Measurements from ENCODE around the gene MAN1C1.

- TF ChIP-seq POLR2A (IDR thresholded peaks at IDR 0.05) = no peak
- TF ChIP-seq, protein P1, sequence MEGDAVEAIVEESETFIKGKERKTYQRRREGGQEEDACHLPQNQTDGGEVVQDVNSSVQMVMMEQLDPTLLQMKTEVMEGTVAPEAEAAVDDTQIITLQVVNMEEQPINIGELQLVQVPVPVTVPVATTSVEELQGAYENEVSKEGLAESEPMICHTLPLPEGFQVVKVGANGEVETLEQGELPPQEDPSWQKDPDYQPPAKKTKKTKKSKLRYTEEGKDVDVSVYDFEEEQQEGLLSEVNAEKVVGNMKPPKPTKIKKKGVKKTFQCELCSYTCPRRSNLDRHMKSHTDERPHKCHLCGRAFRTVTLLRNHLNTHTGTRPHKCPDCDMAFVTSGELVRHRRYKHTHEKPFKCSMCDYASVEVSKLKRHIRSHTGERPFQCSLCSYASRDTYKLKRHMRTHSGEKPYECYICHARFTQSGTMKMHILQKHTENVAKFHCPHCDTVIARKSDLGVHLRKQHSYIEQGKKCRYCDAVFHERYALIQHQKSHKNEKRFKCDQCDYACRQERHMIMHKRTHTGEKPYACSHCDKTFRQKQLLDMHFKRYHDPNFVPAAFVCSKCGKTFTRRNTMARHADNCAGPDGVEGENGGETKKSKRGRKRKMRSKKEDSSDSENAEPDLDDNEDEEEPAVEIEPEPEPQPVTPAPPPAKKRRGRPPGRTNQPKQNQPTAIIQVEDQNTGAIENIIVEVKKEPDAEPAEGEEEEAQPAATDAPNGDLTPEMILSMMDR (IDR thresholded peaks at IDR 0.05) = no peak
Observed at GRCh38 chr1:25829046-25829445, 212.5 kb downstream of the MAN1C1 start.

All from uterus (tissue), 2 donors.